Stimulated activated CD4-positive, alpha-beta T cell treated with anti-CD3 and anti-CD28 coated beads, Interleukin-12 subunit alpha, Interleukin-12 subunit beta, amount 100 ng/mL, for 24 hours (primary cell): ENCODE measurements around the gene RTN3.
"Not testable (repeated sequence)": the region's sequence is repeated elsewhere in the genome, so short reads cannot be mapped to it uniquely, and the experiment has no call there.

Experiments
- DNase-seq, 2 experiments: peaks; one replicate each; pipeline ENCODE4 v3.0.0-alpha.2; 2020; ENCODE audit warnings: low read depth in 2 of 2

Gene RTN3

DNA sequence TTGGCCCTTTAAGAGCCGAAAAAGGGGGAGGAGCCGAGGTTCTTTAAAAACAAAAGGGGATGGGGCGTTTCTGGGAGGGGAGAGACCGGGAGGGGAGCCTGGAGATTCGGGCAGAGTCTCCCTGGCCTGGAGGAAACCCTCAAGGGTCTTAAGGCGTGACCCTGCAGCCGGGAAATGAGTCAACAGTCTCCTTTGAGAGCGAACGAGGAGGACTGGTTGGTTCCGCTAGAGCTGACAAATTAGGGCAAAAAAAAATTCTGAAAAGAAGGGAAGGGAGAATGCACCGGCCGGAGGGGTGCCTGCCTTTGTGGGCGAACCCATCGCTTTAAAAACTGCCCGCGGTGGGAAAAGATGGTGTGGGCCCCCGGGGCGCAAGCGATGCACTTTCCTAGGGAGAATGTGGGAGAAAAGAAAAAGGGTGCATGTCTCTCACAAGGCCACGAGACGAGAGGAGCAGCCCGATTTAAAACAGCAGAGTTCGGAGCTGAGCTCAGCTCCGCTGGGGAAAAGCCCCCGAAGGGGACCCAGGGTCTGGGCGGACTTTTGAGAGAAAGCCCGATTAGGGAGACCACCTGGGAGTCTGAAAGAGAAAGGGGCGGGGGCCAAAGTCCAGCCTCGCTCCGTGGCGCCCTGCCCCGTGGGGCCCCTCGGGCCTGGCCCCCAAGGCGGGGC, 86.4 kb downstream of the RTN3 start:
- peak in 1 of 2 experiments; percentile 37 for DNase-seq

DNA sequence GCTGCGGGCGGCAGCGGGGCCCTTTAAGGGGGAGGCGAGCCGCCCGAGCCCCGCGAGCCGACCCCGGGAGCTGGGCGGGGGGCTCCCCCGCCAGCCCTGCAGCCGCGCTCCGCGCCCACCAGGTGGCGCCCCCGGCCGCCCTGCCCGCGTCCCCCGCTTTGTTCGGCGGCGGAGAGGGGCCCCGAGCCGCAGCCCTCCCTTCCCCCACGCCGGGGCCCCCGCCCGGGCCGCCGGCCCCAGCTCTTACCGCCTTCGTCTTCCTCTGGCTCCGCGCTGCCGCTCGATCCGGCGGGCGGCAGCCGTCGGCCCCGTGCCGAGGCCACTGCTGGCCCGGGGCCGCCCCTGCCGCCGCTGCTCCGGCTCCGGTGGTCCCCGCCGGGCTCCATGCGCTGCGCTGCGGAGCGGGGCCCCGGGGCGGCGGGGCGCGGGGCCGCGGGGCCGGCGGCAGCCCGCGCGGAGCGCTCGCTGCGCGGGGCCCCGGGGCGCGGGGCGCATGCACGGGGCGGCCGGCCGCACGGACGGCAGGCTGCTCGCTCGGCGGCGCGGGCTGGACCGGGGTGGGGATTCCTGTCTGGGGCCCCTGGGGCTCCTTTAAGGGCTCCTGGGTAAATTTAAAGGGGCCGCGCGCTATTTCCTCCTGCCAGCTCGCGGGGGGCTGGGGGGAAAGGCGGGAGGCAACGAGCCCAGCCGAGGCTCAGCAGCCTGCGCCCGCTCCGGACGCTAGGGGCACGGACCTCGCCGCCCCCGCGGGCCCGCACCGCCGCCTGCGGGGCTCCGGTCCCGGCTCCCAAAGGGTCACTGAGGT, 87.1 kb downstream of the RTN3 start, which contains the start of gene ZFTA:
TSS of gene ZFTA (minus strand) at position 539 of the 805 bp plus-strand sequence. CDS start at position 386, 153 bp downstream.
- DNase-seq = peak in 1 of 2 experiments; percentile 31

DNA sequence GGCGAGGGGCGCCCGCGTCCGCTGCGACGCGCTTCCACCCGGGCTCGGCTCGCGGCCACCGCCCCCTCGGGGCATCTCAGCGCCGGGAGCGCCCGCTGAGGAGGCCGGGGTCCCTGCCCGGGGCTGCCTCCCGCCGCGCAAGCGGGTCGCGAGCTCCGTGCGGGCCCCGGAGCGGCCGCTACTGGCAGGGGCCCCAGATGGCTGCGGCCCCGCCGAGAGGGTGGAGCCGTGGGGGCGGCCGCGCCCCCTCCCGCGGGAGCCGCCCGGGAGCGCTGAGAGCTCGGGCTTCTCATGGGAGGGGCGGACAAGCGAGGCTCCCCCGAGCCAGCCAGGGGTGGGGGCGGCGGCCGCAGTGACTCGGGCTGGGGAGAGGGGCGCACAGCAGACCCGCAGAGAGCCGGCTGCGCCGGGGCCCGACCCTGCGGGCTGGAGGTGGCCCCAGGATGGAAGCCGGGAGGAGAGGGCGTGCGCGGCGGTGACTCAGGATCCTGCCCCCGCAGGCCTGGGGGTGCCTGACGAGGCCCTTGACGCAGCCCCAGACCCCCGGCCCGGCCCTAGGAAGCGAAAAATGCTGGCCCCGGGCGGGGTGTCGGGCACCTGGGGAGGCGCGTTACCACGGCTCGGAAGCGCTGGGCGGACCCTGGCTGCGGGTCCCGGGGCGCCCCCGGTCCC, 87.9 kb downstream of the RTN3 start:
- no peak for DNase-seq

DNA sequence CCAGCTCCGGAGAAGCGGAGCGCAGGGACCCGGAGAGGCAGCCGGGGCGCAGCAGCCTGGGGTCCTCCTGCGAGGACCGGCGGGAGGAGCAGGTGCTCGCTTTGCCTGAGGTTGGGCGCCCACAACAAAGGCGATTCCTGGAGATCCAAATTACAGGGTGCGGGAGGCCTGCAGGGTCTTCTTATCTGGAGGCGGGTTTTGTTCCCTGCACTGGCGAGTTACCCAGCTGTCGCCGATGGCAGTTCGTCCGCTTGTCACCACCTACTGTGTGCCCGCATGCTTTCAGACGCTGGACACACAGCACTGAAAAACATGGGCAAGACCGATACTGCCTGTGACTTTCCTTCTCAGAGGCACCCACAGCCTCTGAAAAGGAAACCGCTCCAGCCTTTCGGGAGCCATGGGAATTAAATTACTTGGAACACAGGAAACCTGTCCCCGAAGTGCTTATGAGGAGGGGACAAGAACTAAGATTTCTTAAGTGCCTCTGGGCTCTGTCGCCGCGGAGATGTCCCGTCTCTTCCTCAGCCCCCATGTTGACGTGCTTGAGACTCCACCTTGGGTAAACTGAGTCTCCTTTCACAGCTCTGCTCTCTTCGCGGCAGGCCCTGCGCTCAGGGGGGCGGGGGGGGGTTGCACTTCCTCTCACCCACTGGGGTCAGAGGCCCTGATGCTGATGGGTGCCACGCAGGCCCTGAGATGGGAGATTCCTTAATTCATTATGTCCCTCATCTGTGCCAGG, 88.6 kb downstream of the RTN3 start:
- no peak for DNase-seq

DNA sequence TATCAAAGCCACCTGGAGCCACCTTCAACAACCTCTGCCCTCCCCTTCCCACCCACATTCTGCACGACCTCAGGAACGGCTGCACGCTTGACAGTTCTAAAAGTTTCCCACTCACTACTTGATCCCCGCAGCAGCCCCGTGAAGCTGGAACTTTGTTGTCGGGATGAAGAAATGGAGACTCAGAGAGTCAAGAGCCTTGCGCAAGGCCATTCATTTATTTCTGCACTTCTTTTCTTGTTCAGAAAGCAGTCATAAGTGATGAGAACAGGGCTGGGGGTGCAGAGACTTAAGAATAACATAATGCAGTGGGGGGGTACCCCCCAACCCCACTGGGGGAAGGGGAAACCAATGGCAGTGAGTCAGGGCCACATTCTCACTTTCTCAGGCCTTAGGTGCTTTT, 89.5 kb downstream of the RTN3 start:
- DNase-seq = no peak

DNA sequence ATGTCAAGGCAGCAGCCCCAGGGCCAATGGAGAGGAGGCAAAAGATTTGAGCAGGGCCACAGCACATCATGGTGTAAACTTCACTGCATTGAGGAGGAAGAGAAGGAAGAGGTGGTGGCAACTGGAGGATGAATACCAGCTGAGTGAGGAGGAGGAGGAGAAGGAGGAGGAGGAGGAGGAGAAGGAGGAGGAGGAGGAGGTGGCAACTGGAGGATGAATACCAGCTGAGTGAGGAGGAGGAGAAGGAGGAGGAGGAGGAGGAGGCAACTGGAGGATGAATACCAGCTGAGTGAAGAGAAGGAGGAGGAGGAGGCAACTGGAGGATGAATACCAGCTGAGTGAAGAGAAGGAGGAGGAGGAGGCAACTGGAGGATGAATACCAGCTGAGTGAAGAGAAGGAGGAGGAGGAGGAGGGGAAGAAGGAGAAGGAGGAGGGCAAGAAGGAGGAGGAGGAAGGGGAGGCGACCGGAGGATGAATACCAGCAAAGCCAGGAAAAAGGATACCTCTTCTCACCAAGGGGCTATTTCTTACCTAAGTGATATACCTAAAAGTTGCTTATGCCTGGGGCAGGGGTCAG, 90.5 kb downstream of the RTN3 start:
- DNase-seq = not testable (repeated sequence)

DNA sequence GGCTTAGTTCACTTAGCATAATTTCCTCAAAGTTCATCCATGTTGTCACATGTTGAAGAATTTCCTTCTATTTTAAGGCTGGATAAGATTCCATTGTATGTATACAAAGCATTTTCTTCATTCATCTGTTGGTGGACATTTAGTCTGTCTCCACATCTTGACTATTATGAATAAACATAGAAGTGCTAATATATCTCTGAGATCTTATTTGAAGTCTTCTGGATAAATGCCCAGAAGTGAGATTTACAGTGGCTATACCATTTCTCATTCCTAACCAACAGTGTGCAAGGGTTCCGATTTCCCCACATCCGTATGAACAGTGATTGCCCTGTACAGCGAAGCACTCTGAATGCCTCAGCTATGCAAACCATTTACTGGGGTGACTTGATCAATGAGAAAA, 93.9 kb downstream of the RTN3 start:
- DNase-seq = no peak

DNA sequence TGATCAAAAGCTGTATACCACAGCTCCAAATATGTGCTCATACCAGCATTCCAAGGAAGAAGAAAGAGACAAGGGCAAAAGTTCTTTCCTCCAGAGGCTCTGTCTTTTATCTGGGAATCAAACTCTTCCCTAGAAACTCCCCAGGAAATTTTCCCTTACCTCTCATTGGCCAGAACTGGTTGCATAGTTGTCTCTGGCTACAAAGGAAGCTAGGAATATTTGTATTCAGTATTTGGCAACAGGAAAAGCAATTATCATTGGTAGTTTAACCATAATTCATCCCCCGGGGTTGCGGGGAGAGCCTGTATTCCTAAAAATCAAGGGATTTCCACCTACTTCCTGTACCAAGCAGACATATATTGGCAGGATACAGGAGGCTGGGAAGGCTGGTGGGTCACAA, 97.7 kb downstream of the RTN3 start:
- no peak for DNase-seq

DNA sequence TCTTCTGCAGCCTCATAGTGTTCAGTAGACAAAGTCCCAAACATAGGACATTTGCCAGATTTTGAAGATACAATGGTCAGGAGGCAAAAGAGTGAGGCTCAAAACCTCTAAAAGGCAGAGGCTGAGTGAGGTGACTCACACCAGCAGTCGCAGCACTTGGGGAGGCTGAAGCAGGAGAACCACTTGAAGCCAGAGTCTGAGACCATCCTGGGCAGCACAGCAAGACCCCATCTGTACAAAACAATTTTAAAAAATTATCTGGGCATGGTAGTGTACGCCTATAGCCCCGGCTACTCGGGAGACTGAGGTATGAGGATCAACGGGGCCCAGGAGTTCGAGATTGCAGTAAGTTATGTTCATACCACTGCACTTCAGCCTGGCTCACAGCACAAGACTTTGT, 101.4 kb downstream of the RTN3 start:
- DNase-seq = no peak

DNA sequence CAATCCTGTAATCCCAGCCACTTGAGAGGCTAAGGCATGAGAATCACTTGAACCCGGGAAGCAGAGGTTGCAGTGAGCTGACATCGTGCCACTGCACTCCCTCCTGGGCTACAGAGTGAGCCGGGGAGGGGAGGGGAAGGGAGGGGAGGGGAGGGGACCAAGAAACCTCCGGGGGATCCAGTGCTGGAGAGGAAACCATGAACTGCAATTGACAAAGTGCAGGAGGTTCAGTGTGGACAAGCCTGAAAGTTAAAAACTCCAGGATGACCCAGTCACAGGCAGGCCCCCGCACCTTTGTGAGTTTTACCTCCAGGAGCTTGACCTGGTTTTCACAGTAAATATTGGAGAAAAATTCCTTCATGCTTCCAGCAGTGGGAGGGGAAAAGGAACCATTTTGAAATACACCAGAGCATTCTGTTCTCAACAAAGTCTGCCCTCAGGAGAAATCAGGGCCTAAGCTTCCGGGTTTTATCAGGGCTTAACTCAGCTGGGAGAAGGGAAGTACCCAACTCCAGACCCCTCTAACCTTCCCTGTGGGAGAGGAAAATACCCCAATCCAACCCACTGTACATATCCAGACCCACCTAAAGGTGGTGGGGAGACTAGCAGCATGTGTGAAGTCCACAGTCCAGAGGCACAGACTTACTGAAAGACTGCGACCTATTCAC, 102.8 kb downstream of the RTN3 start:
- no peak for DNase-seq

DNA sequence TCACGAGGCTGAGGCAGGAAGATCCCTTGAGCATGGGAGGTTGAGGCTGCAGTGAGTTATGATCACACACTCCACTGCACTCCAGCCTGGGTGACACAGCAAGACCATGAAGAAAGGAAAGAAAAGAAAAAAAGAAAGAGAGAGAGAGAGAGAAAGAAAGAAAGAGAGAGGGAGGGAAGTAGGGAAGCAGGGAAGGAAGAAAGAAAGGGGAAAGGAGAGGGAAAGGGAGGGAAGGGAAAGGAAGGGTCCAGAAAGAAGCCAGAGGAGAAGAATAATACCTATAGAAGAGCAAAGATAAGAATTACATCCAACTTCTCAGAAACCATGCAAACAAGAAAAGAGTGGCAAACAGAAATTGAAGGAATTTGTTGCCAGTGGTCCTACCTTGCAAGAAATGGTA, 104.5 kb downstream of the RTN3 start:
- DNase-seq = no peak

DNA sequence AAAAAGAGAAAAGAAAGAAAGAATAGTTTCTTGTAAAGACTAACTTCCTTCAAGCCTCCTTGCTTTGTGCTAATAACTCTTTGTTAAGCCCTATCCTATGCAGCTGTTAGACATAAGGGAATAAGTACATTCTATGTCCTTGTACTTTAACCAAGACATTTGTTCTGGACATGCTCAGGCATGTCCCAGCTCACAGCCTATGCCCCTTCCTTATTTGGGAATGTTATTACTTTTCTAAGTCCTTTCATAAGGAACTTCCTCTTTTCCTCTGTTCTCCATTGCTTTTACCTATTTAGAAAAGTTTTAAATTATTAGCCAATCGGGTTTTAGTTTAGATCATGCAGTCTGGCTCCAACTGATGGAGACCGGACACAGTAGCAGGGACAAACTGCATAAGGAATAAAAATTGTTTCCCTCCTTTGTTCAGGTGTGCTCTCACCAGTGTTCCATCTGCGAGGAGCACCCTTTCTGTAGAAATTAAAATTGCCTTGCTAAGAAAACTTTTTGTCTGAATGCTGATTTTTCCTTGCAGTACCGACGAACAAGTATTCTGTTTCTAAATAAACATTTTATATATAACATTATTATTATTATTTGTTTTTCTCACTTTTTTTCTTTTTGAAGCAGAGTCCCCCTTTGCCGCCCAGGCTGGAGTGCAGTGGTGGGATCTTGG, 110.3 kb downstream of the RTN3 start:
- no peak for DNase-seq

DNA sequence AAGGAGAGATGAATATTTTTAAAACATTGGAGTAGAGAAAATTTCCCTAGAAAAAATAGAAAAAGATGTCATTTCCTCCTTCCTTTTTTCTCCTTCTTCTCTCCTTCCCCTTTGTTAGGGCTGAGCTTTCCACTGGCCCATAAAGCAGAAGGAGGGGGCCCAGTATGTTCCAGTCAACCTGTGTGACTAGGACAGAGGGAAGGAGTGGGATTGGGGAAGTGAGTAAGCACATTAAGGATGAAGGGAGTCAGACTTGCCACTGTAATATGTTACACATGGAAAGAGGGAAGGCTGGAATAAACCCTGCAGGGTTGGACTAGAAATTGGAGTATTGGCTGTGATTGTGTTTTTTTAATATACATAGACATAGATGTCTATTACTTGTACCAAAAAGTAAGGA, 111.9 kb downstream of the RTN3 start:
- no peak for DNase-seq

DNA sequence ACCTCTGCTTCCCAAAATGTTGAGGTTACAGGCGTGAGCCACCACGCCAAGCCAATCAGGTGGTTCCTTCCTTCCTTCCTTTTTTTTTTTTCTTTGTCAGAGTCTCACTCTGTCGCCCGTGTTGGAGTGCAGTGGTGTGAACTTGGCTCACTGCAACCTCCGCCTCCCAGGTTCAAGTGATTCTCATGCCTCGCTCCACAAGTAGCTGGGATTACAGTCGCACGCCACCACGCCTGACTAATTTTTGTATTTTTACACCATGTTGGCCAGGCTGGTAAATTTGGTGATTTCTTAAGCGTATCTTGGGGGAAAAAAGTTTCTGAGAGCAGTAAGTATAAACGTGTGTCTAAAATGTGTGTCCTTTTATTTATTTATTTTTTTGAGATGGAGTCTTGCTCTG, 113.8 kb downstream of the RTN3 start:
- no peak for DNase-seq

DNA sequence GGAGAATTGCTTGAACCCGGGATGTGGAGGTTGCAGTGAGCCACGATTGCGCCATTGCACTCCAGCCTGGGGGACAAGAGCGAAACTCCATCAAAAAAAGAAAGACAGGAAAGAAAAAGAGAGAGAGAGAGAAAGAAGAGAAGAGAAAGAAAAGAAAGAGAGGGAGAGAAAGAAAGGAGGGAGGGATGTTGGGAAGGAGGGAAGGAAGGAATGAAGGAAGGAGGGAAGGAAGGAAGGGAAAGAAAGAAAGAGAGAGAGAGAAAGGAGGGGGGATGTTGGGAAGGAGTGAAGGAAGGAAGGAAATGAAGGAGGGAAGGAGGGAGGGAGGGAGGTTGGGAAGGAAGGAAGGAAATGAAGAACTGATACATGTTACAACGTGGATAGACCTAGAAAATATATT, 119.6 kb downstream of the RTN3 start:
- no peak for DNase-seq

DNA sequence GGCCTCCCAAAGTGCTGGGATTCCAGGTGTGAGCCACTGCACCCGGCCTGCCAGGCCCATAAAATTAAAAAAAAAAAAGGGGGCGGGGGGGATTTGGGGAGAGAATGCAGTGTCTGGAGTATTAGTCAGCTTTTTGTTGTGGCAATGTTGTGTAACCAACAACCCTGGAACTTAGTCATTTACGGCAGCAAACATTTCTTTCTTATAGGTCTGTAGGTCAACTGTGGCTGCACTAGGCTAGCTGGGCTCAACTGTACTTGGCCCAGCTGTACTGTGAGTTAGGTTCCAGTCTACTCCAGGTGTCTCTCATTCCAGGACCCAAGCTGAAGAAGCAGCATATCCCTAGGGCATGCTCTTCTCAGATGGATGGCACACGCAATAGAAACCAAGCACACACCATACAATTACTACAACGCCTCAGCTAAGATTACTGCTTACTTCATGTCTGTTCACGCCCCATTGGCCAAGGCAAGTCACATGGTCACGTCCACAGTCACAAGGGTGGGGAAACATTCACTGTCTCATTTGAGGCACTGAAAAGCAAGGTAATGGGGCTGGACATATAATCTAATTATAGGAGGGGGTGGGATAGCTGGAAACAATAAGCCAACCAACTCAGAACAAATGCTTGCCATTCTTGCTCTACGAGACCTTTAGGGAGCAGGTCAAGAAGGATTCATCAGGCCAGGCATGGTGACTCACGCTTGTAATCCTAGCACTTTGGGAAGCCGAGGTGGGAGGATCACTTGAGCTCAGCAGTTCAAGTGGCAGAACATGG, 121.5 kb downstream of the RTN3 start:
- no peak for DNase-seq

DNA sequence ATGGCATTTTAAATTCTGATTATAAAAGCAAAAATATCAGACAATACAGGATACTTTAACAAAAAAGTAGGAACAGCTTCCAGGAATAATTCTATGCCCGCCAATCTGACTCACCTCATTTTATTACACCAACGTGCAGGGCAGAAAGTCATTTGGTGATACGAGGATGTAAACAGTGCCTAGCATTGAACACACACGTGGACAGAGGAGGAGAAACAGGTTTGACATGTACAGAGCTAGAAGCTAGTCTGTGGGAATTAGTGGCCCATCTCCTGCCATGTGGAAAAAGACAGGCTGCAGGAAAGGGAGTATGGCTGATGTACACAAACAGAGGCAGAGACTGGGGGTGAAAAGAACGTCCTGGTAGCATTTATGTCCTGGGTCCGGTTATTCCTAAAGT, 123.0 kb downstream of the RTN3 start:
- DNase-seq = no peak

DNA sequence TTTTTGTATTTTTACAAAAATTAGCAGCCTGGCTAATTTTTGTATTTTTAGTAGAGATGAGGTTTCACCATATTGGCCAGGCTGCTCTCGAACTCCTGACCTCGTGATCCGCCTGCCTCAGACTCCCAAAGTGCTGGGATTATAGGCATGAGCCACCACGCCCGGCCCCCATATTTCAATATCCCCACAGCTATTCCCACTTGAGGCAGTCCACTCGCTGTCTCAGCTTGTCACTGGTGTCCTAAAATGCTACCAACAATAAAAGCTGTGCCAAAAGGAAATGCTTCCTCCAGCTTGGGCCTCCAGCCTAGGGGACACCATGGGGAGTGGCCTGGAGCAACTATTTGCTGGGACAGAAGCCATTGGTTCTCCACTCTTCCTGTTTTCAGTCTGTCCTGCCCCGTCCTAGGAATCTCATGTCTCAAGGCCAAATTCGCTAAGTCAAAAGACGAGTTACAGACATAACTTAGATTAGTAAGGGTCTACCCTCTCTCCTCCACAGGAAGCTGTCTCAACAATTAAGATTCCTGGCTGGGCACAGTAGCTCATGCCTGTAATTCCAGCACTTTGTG, 124.6 kb downstream of the RTN3 start:
- DNase-seq = no peak
